CD14-positive monocyte (primary cell): ENCODE results near the gene HIPK1. TPM values are rescaled to one million over a fixed set of nuclear protein-coding genes. Genes with fewer than 3 reads are reported as not detected.

ENCODE experiments used
- DNase-seq, 3 donors: peaks; one replicate each; pipeline ENCODE4 v3.0.0-alpha.2; 2011 to 2022
- H2AFZ ChIP-seq: 2 replicates; pipeline ENCODE4 v1.6.0; 2012; ENCODE audit warnings: mild to moderate bottlenecking, low read depth, low read length, inconsistent platforms; ENCODE audit not compliant: insufficient read depth, poor library complexity, severe bottlenecking
- H3K27ac ChIP-seq, 2 donors: 1 replicate in 1 of 2; 2 replicates in 1 of 2; pipeline ENCODE4 v1.5.1; 2012 to 2013; ENCODE audit warnings: low read length in 2 of 2, control low read depth in 1 of 2, inconsistent platforms in 1 of 2, low read depth in 1 of 2, mild to moderate bottlenecking in 1 of 2
- H3K27me3 ChIP-seq, 2 donors: one replicate each; pipeline versions ENCODE4 v1.6.0 to v1.6.1; 2011 to 2013; ENCODE audit warnings: low read length in 2 of 2; ENCODE audit not compliant: control insufficient read depth in 2 of 2, insufficient read depth in 2 of 2
- H3K36me3 ChIP-seq, 2 donors: replicated peaks in 1 of 2; 1 replicate in 1 of 2; 2 replicates in 1 of 2; pipeline versions ENCODE4 v1.5.1 to v1.6.1; 2012 to 2013; ENCODE audit warnings: low read length in 2 of 2, control low read depth in 1 of 2, inconsistent platforms in 1 of 2, mild to moderate bottlenecking in 1 of 2; ENCODE audit not compliant: insufficient read depth in 2 of 2, control insufficient read depth in 1 of 2
- H3K4me1 ChIP-seq, 2 donors: 1 replicate in 1 of 2; 2 replicates in 1 of 2; pipeline versions ENCODE4 v1.5.1 to v1.6.1; 2012 to 2013; ENCODE audit warnings: low read length in 2 of 2, control low read depth in 1 of 2, inconsistent platforms in 1 of 2, mild to moderate bottlenecking in 1 of 2, moderate library complexity in 1 of 2; ENCODE audit not compliant: insufficient read depth in 2 of 2, control insufficient read depth in 1 of 2
- H3K4me2 ChIP-seq: replicated peaks from 2 replicates; pipeline ENCODE3; 2012; ENCODE audit warnings: low read length, moderate library complexity, mild to moderate bottlenecking; ENCODE audit not compliant: poor library complexity, severe bottlenecking; ENCODE audit errors: extremely low read depth
- H3K4me3 ChIP-seq, 3 experiments: fragments of 200-600 bp in 1 of 3; sonication (generic) in 1 of 3; replicated peaks in 1 of 3; 1 replicate in 2 of 3; 2 replicates in 1 of 3; pipeline ENCODE4 v1.5.1; 2011 to 2013; ENCODE audit warnings: low read length in 3 of 3, mild to moderate bottlenecking in 3 of 3, control low read depth in 2 of 3, low read depth in 2 of 3, inconsistent platforms in 1 of 3, moderate library complexity in 1 of 3
- H3K79me2 ChIP-seq: 2 replicates; pipeline ENCODE4 v1.6.0; 2012; ENCODE audit warnings: mild to moderate bottlenecking, control low read depth, inconsistent platforms, low read length, moderate library complexity; ENCODE audit not compliant: insufficient read depth
- H3K9ac ChIP-seq: 2 replicates; pipeline ENCODE4 v1.6.0; 2017; ENCODE audit warnings: low read length, mild to moderate bottlenecking; ENCODE audit not compliant: insufficient read depth, poor library complexity, severe bottlenecking
- H3K9me3 ChIP-seq, 2 donors: replicated peaks in 1 of 2; 1 replicate in 1 of 2; 2 replicates in 1 of 2; pipeline versions ENCODE4 v1.5.1 to v1.6.1; 2012 to 2013; ENCODE audit warnings: low read length in 2 of 2, control low read depth in 1 of 2; ENCODE audit not compliant: control insufficient read depth in 1 of 2, insufficient read depth in 1 of 2
- H4K20me1 ChIP-seq: 2 replicates; pipeline ENCODE4 v1.6.0; 2012; ENCODE audit warnings: mild to moderate bottlenecking, low read length, control low read depth, moderate library complexity; ENCODE audit not compliant: insufficient read depth
- H3K27ac Mint-ChIP-seq, 7 donors: one replicate each; pipeline ENCODE4 v1.8.0; 2020; ENCODE audit warnings: mild to moderate bottlenecking in 7 of 7, mixed read lengths in 7 of 7, moderate library complexity in 6 of 7, inconsistent platforms in 2 of 7
- H3K27me3 Mint-ChIP-seq, 3 donors: one replicate each; pipeline ENCODE4 v1.8.0; 2021 to 2022; ENCODE audit warnings: low read depth in 3 of 3, mild to moderate bottlenecking in 3 of 3, mixed read lengths in 3 of 3, moderate library complexity in 3 of 3, inconsistent platforms in 1 of 3
- H3K36me3 Mint-ChIP-seq, 2 donors: one replicate each; pipeline ENCODE4 v1.8.0; 2020; ENCODE audit warnings: mixed read lengths in 2 of 2, inconsistent platforms in 1 of 2, mild to moderate bottlenecking in 1 of 2
- H3K4me1 Mint-ChIP-seq: one replicate; pipeline ENCODE4 v1.8.0; 2020; ENCODE audit warnings: mild to moderate bottlenecking, mixed read lengths
- H3K4me3 Mint-ChIP-seq, 2 donors: one replicate each; pipeline ENCODE4 v1.8.0; 2020; ENCODE audit warnings: mild to moderate bottlenecking in 2 of 2, mixed read lengths in 2 of 2, moderate library complexity in 1 of 2
- H3K9me3 Mint-ChIP-seq, 7 donors: one replicate each; pipeline ENCODE4 v1.8.0; 2020 to 2022; ENCODE audit warnings: mixed read lengths in 7 of 7, mild to moderate bottlenecking in 6 of 7, moderate library complexity in 6 of 7, inconsistent platforms in 2 of 7
- WGBS: methylation state at CpG from one replicate; pipeline ENCODE4 v1.1.5; 2013; ENCODE audit warnings: missing lambda C conversion rate; ENCODE audit not compliant: insufficient coverage; 5-methylcytosine and 5-hydroxymethylcytosine counted together
- intact Hi-C, 2 donors: fragments of 100-400 bp; cut with micrococcal nuclease; formaldehyde crosslinking; loops; one replicate each; pipeline versions ENCODE4 v1.15.0 to v1.15.1; 2023
- polyA plus RNA-seq, 3 donors: library from polyadenylated mRNA; depleted of rRNA in 1 of 3; unstranded in 2 of 3; stranded (reverse) in 1 of 3; fragments of 300-500 nt in 2 of 3; fragments of >200 nt in 1 of 3; fragmentation: Illumina TruSeq in 2 of 3; gene quantifications; 1 replicate in 2 of 3; 2 replicates in 1 of 3; pipeline ENCODE4 v1.2.3, GENCODE V29; 2012 to 2021
- TF ChIP-seq, protein P1 (sequence below): fragments of 200-600 bp; IDR thresholded peaks from one replicate; pipeline ENCODE4 v1.8.0; 2022; ENCODE audit warnings: antibody characterized with exemption, mild to moderate bottlenecking

The HIPK1 gene
- polyA plus RNA-seq, 3 donors, result 10.1 to 57.2 (median 14.8) TPM

DNA sequence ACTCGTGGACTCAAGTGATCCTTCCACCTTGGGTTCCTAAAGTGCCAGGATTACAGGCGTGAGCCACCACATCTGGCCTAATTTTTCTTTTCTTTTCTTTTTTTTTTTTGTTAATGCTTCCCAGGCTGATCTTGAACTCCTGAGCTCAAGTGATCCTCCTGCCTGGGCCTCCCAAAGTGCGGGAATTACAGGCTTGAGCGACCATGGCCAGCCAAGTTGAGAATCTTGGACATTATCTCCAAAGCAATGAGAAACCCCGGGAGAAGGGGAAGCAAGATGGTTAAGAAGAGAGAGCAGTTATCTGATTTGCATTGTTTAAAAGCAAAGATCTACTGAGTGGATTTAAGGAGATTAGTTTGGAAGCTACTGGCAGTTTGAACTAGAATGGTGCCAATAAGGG is 9.1 kb downstream of the HIPK1 start:
- peaks cover 0 to 4% (median 0%) of the 10 kb centered on the region in 7 donors for H3K9me3 Mint-ChIP-seq
- intact Hi-C loops, result no loop called here
- TF ChIP-seq, protein P1, sequence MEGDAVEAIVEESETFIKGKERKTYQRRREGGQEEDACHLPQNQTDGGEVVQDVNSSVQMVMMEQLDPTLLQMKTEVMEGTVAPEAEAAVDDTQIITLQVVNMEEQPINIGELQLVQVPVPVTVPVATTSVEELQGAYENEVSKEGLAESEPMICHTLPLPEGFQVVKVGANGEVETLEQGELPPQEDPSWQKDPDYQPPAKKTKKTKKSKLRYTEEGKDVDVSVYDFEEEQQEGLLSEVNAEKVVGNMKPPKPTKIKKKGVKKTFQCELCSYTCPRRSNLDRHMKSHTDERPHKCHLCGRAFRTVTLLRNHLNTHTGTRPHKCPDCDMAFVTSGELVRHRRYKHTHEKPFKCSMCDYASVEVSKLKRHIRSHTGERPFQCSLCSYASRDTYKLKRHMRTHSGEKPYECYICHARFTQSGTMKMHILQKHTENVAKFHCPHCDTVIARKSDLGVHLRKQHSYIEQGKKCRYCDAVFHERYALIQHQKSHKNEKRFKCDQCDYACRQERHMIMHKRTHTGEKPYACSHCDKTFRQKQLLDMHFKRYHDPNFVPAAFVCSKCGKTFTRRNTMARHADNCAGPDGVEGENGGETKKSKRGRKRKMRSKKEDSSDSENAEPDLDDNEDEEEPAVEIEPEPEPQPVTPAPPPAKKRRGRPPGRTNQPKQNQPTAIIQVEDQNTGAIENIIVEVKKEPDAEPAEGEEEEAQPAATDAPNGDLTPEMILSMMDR, result no peak
- H3K4me1 Mint-ChIP-seq, result peaks cover 87% of the 10 kb centered on the region
- H3K9ac ChIP-seq, result no peak overlapping the region
- 76% methylated on average over 3 of the region's 5 CpGs for WGBS
- H3K27me3 Mint-ChIP-seq, result no peaks in the 10 kb centered on the region
- H3K27me3 ChIP-seq, result no peaks in the 10 kb centered on the region
- peaks cover 52 to 83% of the 10 kb centered on the region in 2 donors for H3K4me1 ChIP-seq
- H2AFZ ChIP-seq, result no peak overlapping the region
- H3K79me2 ChIP-seq, result peaks cover 100% of the 10 kb centered on the region
- no peaks in the 10 kb centered on the region for H3K9me3 ChIP-seq
- H3K36me3 Mint-ChIP-seq, result peaks cover 27 to 44% of the 10 kb centered on the region in 2 donors
- DNase-seq, result no peak
- H3K27ac Mint-ChIP-seq, result peak overlapping the region; percentile 19 to 83 (median 61)
- H3K4me2 ChIP-seq, result no peak overlapping the region
- H3K4me3 Mint-ChIP-seq, result no peak overlapping the region
- H4K20me1 ChIP-seq, result peaks cover 91% of the 10 kb centered on the region
- H3K36me3 ChIP-seq, result peaks cover 12 to 13% of the 10 kb centered on the region in 2 donors
- H3K4me3 ChIP-seq, result no peak overlapping the region
- H3K27ac ChIP-seq, result peak overlapping the region in 1 of 2 donors; percentile 12

DNA sequence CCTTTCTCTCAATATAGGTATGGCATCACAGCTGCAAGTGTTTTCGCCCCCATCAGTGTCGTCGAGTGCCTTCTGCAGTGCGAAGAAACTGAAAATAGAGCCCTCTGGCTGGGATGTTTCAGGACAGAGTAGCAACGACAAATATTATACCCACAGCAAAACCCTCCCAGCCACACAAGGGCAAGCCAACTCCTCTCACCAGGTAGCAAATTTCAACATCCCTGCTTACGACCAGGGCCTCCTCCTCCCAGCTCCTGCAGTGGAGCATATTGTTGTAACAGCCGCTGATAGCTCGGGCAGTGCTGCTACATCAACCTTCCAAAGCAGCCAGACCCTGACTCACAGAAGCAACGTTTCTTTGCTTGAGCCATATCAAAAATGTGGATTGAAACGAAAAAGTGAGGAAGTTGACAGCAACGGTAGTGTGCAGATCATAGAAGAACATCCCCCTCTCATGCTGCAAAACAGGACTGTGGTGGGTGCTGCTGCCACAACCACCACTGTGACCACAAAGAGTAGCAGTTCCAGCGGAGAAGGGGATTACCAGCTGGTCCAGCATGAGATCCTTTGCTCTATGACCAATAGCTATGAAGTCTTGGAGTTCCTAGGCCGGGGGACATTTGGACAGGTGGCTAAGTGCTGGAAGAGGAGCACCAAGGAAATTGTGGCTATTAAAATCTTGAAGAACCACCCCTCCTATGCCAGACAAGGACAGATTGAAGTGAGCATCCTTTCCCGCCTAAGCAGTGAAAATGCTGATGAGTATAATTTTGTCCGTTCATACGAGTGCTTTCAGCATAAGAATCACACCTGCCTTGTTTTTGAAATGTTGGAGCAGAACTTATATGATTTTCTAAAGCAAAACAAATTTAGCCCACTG is 11.5 kb downstream of the HIPK1 start:
- H3K9me3 ChIP-seq, result no peaks in the 10 kb centered on the region
- peaks cover 30 to 51% of the 10 kb centered on the region in 2 donors for H3K36me3 Mint-ChIP-seq
- H3K36me3 ChIP-seq, result peaks cover 12 to 18% of the 10 kb centered on the region in 2 donors
- H3K4me2 ChIP-seq, result peak overlapping the region; percentile 1
- peaks cover 100% of the 10 kb centered on the region for H3K79me2 ChIP-seq
- H3K4me1 Mint-ChIP-seq, result peaks cover 82% of the 10 kb centered on the region
- H3K4me3 Mint-ChIP-seq, result peak overlapping the region; percentile 61 to 70
- no peaks in the 10 kb centered on the region for H3K27me3 ChIP-seq
- H3K27ac Mint-ChIP-seq, result peak overlapping the region; percentile 73 to 92 (median 82)
- WGBS, result 5% methylated on average over 9 of the region's 16 CpGs
- H2AFZ ChIP-seq, result no peak overlapping the region
- H3K4me3 ChIP-seq, result peak overlapping the region in 1 of 3 experiments; percentile 6
- peak; percentile 30 to 60 (median 35) for DNase-seq
- TF ChIP-seq, protein P1, result no peak
- intact Hi-C loops, result loop anchor here in 1 of 2 donors (5.0 kb wide), 1 partner anchor 33 kb away; the partner anchor contains the start of gene DCLRE1B
- H4K20me1 ChIP-seq, result peaks cover 84% of the 10 kb centered on the region
- no peaks in the 10 kb centered on the region for H3K27me3 Mint-ChIP-seq
- H3K9ac ChIP-seq, result no peak overlapping the region
- H3K4me1 ChIP-seq, result peaks cover 61 to 82% of the 10 kb centered on the region in 2 donors
- H3K27ac ChIP-seq, result peak overlapping the region; percentile 55 to 71
- H3K9me3 Mint-ChIP-seq, result no peaks in the 10 kb centered on the region
